GM18519 (cell line): Measurements from ENCODE around the gene CD81.
A peak's percentile ranks its signal among the peaks of the same experiment; 100 is the strongest.

Experiments used
- ATAC-seq: cut with Tn5 transposase; IDR thresholded peaks from one replicate; pipeline ENCODE4 v1.9.1; 2021; ENCODE audit warnings: mild to moderate bottlenecking, moderate library complexity; ENCODE audit not compliant: unreplicated experiment, low FRiP score

CD81 gene

GRCh38 chr11:2388431-2389376 lies 11.6 kb downstream of the CD81 start:
- no peak for ATAC-seq

GRCh38 chr11:2389377-2390026 lies 12.4 kb downstream of the CD81 start:
- no peak for ATAC-seq

- ATAC-seq, result no peak
Measured at GRCh38 chr11:2390091-2390724, 13.1 kb downstream of the CD81 start.

GRCh38 chr11:2390725-2391151 lies 13.6 kb downstream of the CD81 start:
- no peak for ATAC-seq

- ATAC-seq, result no peak
Measured at GRCh38 chr11:2391181-2391975, 14.3 kb downstream of the CD81 start.

GRCh38 chr11:2392241-2392959 lies 15.3 kb downstream of the CD81 start:
- ATAC-seq, result no peak

GRCh38 chr11:2393111-2393868 lies 16.2 kb downstream of the CD81 start:
- ATAC-seq, result no peak

GRCh38 chr11:2393941-2394817 lies 17.1 kb downstream of the CD81 start:
- no peak for ATAC-seq

GRCh38 chr11:2394818-2395105 lies 17.7 kb downstream of the CD81 start:
- ATAC-seq, result no peak

GRCh38 chr11:2395211-2395730 lies 18.2 kb downstream of the CD81 start:
- no peak for ATAC-seq

GRCh38 chr11:2395856-2396255 lies 18.7 kb downstream of the CD81 start:
- ATAC-seq, result no peak

- ATAC-seq, result no peak
Measured at GRCh38 chr11:2396471-2396870, 19.4 kb downstream of the CD81 start.

GRCh38 chr11:2397005-2397404 lies 19.9 kb downstream of the CD81 start:
- ATAC-seq, result no peak

GRCh38 chr11:2398664-2399355 lies 21.7 kb downstream of the CD81 start:
- no peak for ATAC-seq

- ATAC-seq, result no peak
Measured at GRCh38 chr11:2399488-2400068, 22.5 kb downstream of the CD81 start.

- ATAC-seq, result peak; percentile 66
Measured at GRCh38 chr11:2400069-2400761, 23.1 kb downstream of the CD81 start, which contains the start of gene TSSC4. Gene TSSC4, plus strand, starts transcription at chr11:2400750. Its CDS starts 1,884 bp downstream, at chr11:2402634.
